Stomach (tissue), 4 donors: ENCODE measurements around the gene TM9SF1.

Experiments used
- CTCF ChIP-seq, 7 experiments: fragments of 450-650 bp in 4 of 7; fragments of 200-600 bp in 3 of 7; sonication (generic) in 3 of 7; IDR thresholded peaks; one replicate each; pipeline ENCODE4 v1.5.1; 2016 to 2019; ENCODE audit warnings: antibody characterized with exemption in 7 of 7, control low read depth in 2 of 7, mild to moderate bottlenecking in 1 of 7
- EP300 ChIP-seq: sonication (generic); formaldehyde crosslinking; IDR thresholded peaks from one replicate; pipeline ENCODE4 v1.6.1; 2017; ENCODE audit warnings: antibody characterized with exemption
- POLR2A ChIP-seq, 4 donors: fragments of 450-650 bp; IDR thresholded peaks; one replicate each; pipeline ENCODE4 v1.6.1; 2016; ENCODE audit warnings: antibody characterized with exemption in 4 of 4, control low read depth in 2 of 4, mild to moderate bottlenecking in 1 of 4, moderate library complexity in 1 of 4
- POLR2AphosphoS5 ChIP-seq, 3 donors: sonication (generic); formaldehyde crosslinking; IDR thresholded peaks; one replicate each; pipeline ENCODE4 v1.6.1; 2016; ENCODE audit warnings: antibody characterized with exemption in 3 of 3

DNA sequence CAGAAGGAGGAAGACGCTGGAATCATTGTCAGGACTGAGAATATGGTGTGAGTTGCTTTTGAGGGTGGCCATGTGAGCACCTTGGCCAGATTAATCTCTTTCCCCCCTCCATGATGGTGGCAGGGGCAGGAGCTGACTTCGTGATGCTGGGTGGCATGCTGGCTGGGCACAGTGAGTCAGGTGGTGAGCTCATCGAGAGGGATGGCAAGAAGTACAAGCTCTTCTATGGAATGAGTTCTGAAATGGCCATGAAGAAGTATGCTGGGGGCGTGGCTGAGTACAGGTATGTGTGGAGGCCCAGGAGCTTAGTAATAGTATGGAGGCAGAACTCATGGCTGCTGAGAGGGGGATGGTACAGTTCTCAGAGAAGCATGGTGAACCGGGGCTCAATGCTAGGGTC is 42.9 kb upstream of the TM9SF1 start:
- TF ChIP-seq CTCF (IDR thresholded peaks at IDR 0.05), result no peak
- no peak for TF ChIP-seq POLR2A (IDR thresholded peaks at IDR 0.05)
- no peak for TF ChIP-seq POLR2AphosphoS5 (IDR thresholded peaks at IDR 0.05)
- no peak for TF ChIP-seq EP300
